Measurements from ENCODE around the gene BMAL1. TPM values are rescaled to one million over a fixed set of nuclear protein-coding genes. Genes with fewer than 3 reads are reported as not detected.

Gene BMAL1
- total RNA-seq, 5 donors from 2014 or later (not counting 1 experiment from before 2014, with no cell fraction given): 67.9 to 99.2 (median 72.1) TPM

GRCh38 chr11:13279487-13279834 is 1.9 kb downstream of the BMAL1 start:
- peak overlapping the region; percentile 89 to 100 (median 90) for H3K4me3 Mint-ChIP-seq
- POLR2A ChIA-PET: interaction anchor here (0.5 to 1.3 kb wide), 4 partner anchors 15 to 56 kb away, joined by 3 to 4 read pairs (median 3); no protein-coding TSS in a partner anchor
- no peaks in the 10 kb centered on the region for H3K9me3 ChIP-seq
- H3K27me3 ChIP-seq (replicated peaks in 1 of 2; ENCODE audit: control insufficient read depth in 2 of 2, extremely low read depth in 1 of 2, insufficient read depth in 2 of 2, low read length in 1 of 2): no peaks in the 10 kb centered on the region
- H3K4me1 Mint-ChIP-seq: peaks cover 62 to 68% (median 63%) of the 10 kb centered on the region in 3 donors
- H3K36me3 ChIP-seq (ENCODE audit: control insufficient read depth in 2 of 2, extremely low read depth in 1 of 2, insufficient read depth in 1 of 2, low read length in 1 of 2): peaks cover 0 to 6% of the 10 kb centered on the region in 2 donors
- peak overlapping the region in 1 of 2 donors; percentile 98 for H3K4me3 ChIP-seq (ENCODE audit: control insufficient read depth in 1 of 2, extremely low read depth in 1 of 2, low read length in 1 of 2)
- H3K27ac ChIP-seq (ENCODE audit: low read length): no peak overlapping the region
- CTCF ChIA-PET: interaction anchor here (0.6 to 1.2 kb wide), 7 partner anchors 10 to 1402 kb away, joined by 3 to 7 read pairs (median 3); no protein-coding TSS in a partner anchor
- no peaks in the 10 kb centered on the region for H3K27me3 Mint-ChIP-seq
- H3K4me1 ChIP-seq (ENCODE audit: control insufficient read depth in 1 of 2, extremely low read depth in 1 of 2, insufficient read depth in 2 of 2, low read length in 2 of 2): peaks cover 8 to 50% of the 10 kb centered on the region in 2 experiments
- DNase-seq (no peak), ATAC-seq (replicated peaks in 1 of 4) (no peak)
- WGBS (ENCODE audit: insufficient coverage): 50% methylated on average over 1 of the region's 3 CpGs
- no peaks in the 10 kb centered on the region for H3K9me3 Mint-ChIP-seq
- H3K36me3 Mint-ChIP-seq: peaks cover 4% of the 10 kb centered on the region
- H3K27ac Mint-ChIP-seq: peak overlapping the region; percentile 87 to 90

DNA sequence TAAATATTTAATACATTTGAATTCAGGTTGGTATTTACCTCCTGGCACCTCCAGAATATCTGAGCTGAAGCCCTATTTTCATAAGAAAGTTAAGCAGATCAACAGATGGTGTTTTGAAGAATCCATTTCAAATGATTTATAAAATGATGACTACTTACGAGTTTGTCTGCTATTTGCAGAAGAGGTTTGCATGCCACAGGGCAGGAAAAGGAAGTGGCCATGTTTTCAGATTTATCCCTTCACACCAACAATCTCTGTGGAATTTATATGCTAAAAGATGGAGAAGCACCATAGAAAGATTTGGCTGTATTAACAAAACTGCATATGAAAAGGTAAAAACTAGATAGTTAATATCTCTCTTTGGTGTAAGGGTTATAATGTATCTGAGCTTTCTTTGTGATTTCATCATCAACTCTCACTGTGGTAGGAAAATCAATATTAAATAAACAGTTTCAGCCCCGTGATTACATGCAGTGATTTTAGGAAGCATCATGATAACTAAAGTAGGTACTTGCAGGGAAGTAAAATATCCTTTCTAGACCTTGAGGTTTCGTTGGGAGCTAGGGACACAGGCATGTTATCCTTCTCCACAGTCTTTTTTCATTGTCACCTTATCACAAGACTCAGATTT is 2.6 kb downstream of the BMAL1 start:
- Mint-ChIP-seq H3K27me3 (no peaks in the 10 kb centered on the region), H3K27ac (peak overlapping the region; percentile 87 to 90), H3K36me3 (peaks cover 9% of the 10 kb centered on the region), H3K4me3 (peak overlapping the region; percentile 89 to 100 (median 90)), H3K4me1 (peaks cover 70 to 75% (median 70%) of the 10 kb centered on the region in 3 donors), H3K9me3 (no peaks in the 10 kb centered on the region)
- H3K4me3 ChIP-seq (ENCODE audit: control insufficient read depth in 1 of 2, extremely low read depth in 1 of 2, low read length in 1 of 2): no peak overlapping the region
- WGBS (ENCODE audit: insufficient coverage): no CpG with 5 or more reads among the region's 3 CpGs
- POLR2A ChIA-PET: interaction anchor here (0.7 to 1.3 kb wide), 5 partner anchors 14 to 55 kb away, joined by 3 to 4 read pairs (median 3); no protein-coding TSS in a partner anchor
- DNase-seq: peak in 1 of 35 experiments; percentile 27
- no peak for ATAC-seq (replicated peaks in 1 of 4)
- H3K36me3 ChIP-seq (ENCODE audit: control insufficient read depth in 2 of 2, extremely low read depth in 1 of 2, insufficient read depth in 1 of 2, low read length in 1 of 2): peaks cover 0 to 7% of the 10 kb centered on the region in 2 donors
- no peaks in the 10 kb centered on the region for H3K9me3 ChIP-seq
- no peaks in the 10 kb centered on the region for H3K27me3 ChIP-seq (replicated peaks in 1 of 2; ENCODE audit: control insufficient read depth in 2 of 2, extremely low read depth in 1 of 2, insufficient read depth in 2 of 2, low read length in 1 of 2)
- no peak overlapping the region for H3K27ac ChIP-seq (ENCODE audit: low read length)
- peaks cover 8 to 57% of the 10 kb centered on the region in 2 experiments for H3K4me1 ChIP-seq (ENCODE audit: control insufficient read depth in 1 of 2, extremely low read depth in 1 of 2, insufficient read depth in 2 of 2, low read length in 2 of 2)
- CTCF ChIA-PET: interaction anchor here in 1 of 2 donors (1.2 kb wide), 1 partner anchor 54 kb away, joined by 3 read pairs; no protein-coding TSS in a partner anchor

DNA sequence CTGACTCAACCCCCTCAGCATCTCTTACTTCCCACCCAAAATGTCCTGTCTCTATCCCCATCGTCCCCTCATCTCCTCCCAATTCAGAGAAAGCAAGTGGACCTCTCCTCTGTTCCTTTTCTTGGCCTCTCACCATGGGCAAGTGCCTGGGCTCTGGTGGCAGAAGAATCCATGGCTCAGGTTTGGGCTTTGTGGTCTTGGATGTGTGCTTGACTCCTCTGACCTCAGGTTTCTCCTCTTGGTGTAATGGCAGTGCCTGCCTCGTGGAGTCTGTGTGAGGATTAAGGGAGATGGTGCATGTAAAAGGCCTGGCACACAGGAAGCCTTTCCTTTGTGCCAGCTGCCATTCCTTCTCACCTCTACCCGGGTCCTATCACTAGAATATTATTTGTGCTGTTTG is 3.2 kb downstream of the BMAL1 start:
- Histone ChIP-seq H3K27me3 (replicated peaks in 1 of 2; ENCODE audit: control insufficient read depth in 2 of 2, extremely low read depth in 1 of 2, insufficient read depth in 2 of 2, low read length in 1 of 2) (no peaks in the 10 kb centered on the region), H3K27ac (ENCODE audit: low read length) (no peak overlapping the region), H3K9me3 (no peaks in the 10 kb centered on the region), H3K4me3 (ENCODE audit: control insufficient read depth in 1 of 2, extremely low read depth in 1 of 2, low read length in 1 of 2) (no peak overlapping the region), H3K36me3 (ENCODE audit: control insufficient read depth in 2 of 2, extremely low read depth in 1 of 2, insufficient read depth in 1 of 2, low read length in 1 of 2) (peaks cover 0 to 7% of the 10 kb centered on the region in 2 donors), H3K4me1 (ENCODE audit: control insufficient read depth in 1 of 2, extremely low read depth in 1 of 2, insufficient read depth in 2 of 2, low read length in 2 of 2) (peaks cover 8 to 57% of the 10 kb centered on the region in 2 experiments)
- ATAC-seq (replicated peaks in 1 of 4): no peak
- Mint-ChIP-seq H3K9me3 (no peaks in the 10 kb centered on the region), H3K27me3 (no peaks in the 10 kb centered on the region), H3K4me1 (peaks cover 71 to 79% (median 74%) of the 10 kb centered on the region in 3 donors), H3K36me3 (peaks cover 9% of the 10 kb centered on the region), H3K4me3 (peak overlapping the region; percentile 89 to 100 (median 90)), H3K27ac (peak overlapping the region; percentile 87 to 90)
- no peak for DNase-seq
- ChIA-PET CTCF (no interaction called here), POLR2A (interaction anchor here (0.8 to 1.3 kb wide), 2 partner anchors 13 to 16 kb away, joined by 3 read pairs; no protein-coding TSS in a partner anchor)
- WGBS (ENCODE audit: insufficient coverage): no CpG with 5 or more reads among the region's 3 CpGs

GRCh38 chr11:13283636-13284035 is 6.0 kb downstream of the BMAL1 start:
- Mint-ChIP-seq H3K27me3 (no peaks in the 10 kb centered on the region), H3K4me1 (peaks cover 88 to 92% (median 90%) of the 10 kb centered on the region in 3 donors), H3K9me3 (no peaks in the 10 kb centered on the region), H3K27ac (no peak overlapping the region), H3K4me3 (no peak overlapping the region), H3K36me3 (peaks cover 13% of the 10 kb centered on the region)
- H3K27ac ChIP-seq (ENCODE audit: low read length): no peak overlapping the region
- no peaks in the 10 kb centered on the region for H3K9me3 ChIP-seq
- 100% methylated on average over 3 of the region's 4 CpGs for WGBS (ENCODE audit: insufficient coverage)
- no peak overlapping the region for H3K4me3 ChIP-seq (ENCODE audit: control insufficient read depth in 1 of 2, extremely low read depth in 1 of 2, low read length in 1 of 2)
- peaks cover 12 to 53% of the 10 kb centered on the region in 2 experiments for H3K4me1 ChIP-seq (ENCODE audit: control insufficient read depth in 1 of 2, extremely low read depth in 1 of 2, insufficient read depth in 2 of 2, low read length in 2 of 2)
- no peaks in the 10 kb centered on the region for H3K27me3 ChIP-seq (replicated peaks in 1 of 2; ENCODE audit: control insufficient read depth in 2 of 2, extremely low read depth in 1 of 2, insufficient read depth in 2 of 2, low read length in 1 of 2)
- ATAC-seq (replicated peaks in 1 of 4): no peak
- ChIA-PET CTCF (interaction anchor here in 1 of 2 donors (0.6 to 1.8 kb wide), 2 partner anchors 36 to 52 kb away, joined by 4 to 5 read pairs; no protein-coding TSS in a partner anchor), POLR2A (interaction anchor here in 1 of 2 donors (0.6 to 0.7 kb wide), 2 partner anchors 8 to 1078 kb away, joined by 4 to 6 read pairs; no protein-coding TSS in a partner anchor)
- peaks cover 0 to 7% of the 10 kb centered on the region in 2 donors for H3K36me3 ChIP-seq (ENCODE audit: control insufficient read depth in 2 of 2, extremely low read depth in 1 of 2, insufficient read depth in 1 of 2, low read length in 1 of 2)
- DNase-seq: no peak

- no peak for DNase-seq
- Mint-ChIP-seq H3K36me3 (peaks cover 22% of the 10 kb centered on the region), H3K9me3 (no peaks in the 10 kb centered on the region), H3K27me3 (no peaks in the 10 kb centered on the region), H3K4me1 (peaks cover 89 to 94% (median 92%) of the 10 kb centered on the region in 3 donors), H3K27ac (peak overlapping the region; percentile 32 to 64), H3K4me3 (peak overlapping the region in 2 of 3 donors; percentile 0 to 5)
- H3K27ac ChIP-seq (ENCODE audit: low read length): no peak overlapping the region
- WGBS (ENCODE audit: insufficient coverage): 63% methylated on average over 7 of the region's 11 CpGs
- CTCF ChIA-PET: interaction anchor here (0.7 to 1.8 kb wide), 2 partner anchors 50 to 1592 kb away, joined by 3 to 5 read pairs; no protein-coding TSS in a partner anchor
- POLR2A ChIA-PET: no interaction called here
- no peak overlapping the region for H3K4me3 ChIP-seq (ENCODE audit: control insufficient read depth in 1 of 2, extremely low read depth in 1 of 2, low read length in 1 of 2)
- peaks cover 0 to 7% of the 10 kb centered on the region in 2 donors for H3K36me3 ChIP-seq (ENCODE audit: control insufficient read depth in 2 of 2, extremely low read depth in 1 of 2, insufficient read depth in 1 of 2, low read length in 1 of 2)
- H3K9me3 ChIP-seq: no peaks in the 10 kb centered on the region
- ATAC-seq (replicated peaks in 1 of 4): no peak
- no peaks in the 10 kb centered on the region for H3K27me3 ChIP-seq (replicated peaks in 1 of 2; ENCODE audit: control insufficient read depth in 2 of 2, extremely low read depth in 1 of 2, insufficient read depth in 2 of 2, low read length in 1 of 2)
- H3K4me1 ChIP-seq (ENCODE audit: control insufficient read depth in 1 of 2, extremely low read depth in 1 of 2, insufficient read depth in 2 of 2, low read length in 2 of 2): peaks cover 3 to 44% of the 10 kb centered on the region in 2 experiments
Measured at GRCh38 chr11:13284776-13285588, 7.4 kb downstream of the BMAL1 start.
